GM10248 (cell line): ENCODE measurements around the gene RANBP17.

Experiments
- CTCF ChIA-PET: fragments of 300-600 bp; sonication (Branson Sonifier 250); formaldehyde crosslinking; extraction: SDS; loops from one replicate; lab custom pipeline; 2021; ENCODE audit warnings: antibody characterized with exemption; lab: Yijun Ruan, JAX
- POLR2A ChIA-PET: fragments of 350-650 bp; sonication (Branson Sonifier 250); formaldehyde crosslinking; extraction: SDS; loops from one replicate; lab custom pipeline; 2020; ENCODE audit warnings: antibody characterized with exemption; lab: Yijun Ruan, JAX
- DNase-seq: peaks from one replicate; pipeline ENCODE4 v3.0.0; 2012; ENCODE audit errors: extremely low spot score
- TF ChIP-seq, protein P1 (sequence below): IDR thresholded peaks from 2 replicates; pipeline ENCODE4 v1.5.1; 2012; ENCODE audit warnings: mild to moderate bottlenecking, low read depth; ENCODE audit errors: extremely low read depth, missing control alignments, control extremely low read depth

The RANBP17 gene

GRCh38 chr5:170892196-170892595, 30.4 kb downstream of the RANBP17 start:
- ChIA-PET CTCF (no interaction called here), POLR2A (no interaction called here)
- TF ChIP-seq, protein P1, sequence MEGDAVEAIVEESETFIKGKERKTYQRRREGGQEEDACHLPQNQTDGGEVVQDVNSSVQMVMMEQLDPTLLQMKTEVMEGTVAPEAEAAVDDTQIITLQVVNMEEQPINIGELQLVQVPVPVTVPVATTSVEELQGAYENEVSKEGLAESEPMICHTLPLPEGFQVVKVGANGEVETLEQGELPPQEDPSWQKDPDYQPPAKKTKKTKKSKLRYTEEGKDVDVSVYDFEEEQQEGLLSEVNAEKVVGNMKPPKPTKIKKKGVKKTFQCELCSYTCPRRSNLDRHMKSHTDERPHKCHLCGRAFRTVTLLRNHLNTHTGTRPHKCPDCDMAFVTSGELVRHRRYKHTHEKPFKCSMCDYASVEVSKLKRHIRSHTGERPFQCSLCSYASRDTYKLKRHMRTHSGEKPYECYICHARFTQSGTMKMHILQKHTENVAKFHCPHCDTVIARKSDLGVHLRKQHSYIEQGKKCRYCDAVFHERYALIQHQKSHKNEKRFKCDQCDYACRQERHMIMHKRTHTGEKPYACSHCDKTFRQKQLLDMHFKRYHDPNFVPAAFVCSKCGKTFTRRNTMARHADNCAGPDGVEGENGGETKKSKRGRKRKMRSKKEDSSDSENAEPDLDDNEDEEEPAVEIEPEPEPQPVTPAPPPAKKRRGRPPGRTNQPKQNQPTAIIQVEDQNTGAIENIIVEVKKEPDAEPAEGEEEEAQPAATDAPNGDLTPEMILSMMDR, result no peak
- no peak for DNase-seq

- TF ChIP-seq, protein P1, result no peak
- CTCF ChIA-PET, result no interaction called here
- POLR2A ChIA-PET, result no interaction called here
These were observed 32.8 kb downstream of the RANBP17 start for GRCh38 chr5:170894665-170895064.

GRCh38 chr5:170896779-170897178, 35.0 kb downstream of the RANBP17 start:
- ChIA-PET CTCF (no interaction called here), POLR2A (no interaction called here)
- TF ChIP-seq, protein P1, result peak; percentile 25
- peak; percentile 18 for DNase-seq

More at GRCh38 chr5:170894665-170895064, 32.8 kb downstream of the RANBP17 start:
- no peak for DNase-seq

DNA sequence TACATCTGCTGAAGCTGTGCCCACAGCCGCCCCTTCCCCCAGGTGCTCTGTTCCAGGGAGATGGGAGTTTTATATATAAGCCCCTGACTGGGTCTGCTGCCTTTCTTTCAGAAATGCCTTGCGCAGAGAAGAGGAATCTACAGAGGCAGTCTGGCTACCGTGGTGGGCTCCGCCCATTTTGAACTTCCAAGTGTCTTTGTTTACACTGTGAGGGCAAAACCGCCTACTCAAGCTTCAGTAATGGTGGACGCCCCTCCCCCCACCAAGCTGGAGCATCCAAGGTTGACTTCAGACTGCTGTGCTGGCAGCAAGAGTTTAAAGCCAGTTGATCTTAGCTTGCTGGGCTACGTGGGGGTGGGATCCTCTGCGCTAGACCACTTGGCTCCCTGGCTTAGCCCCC, 41.3 kb downstream of the RANBP17 start:
- ChIA-PET CTCF (interaction anchor here (1.3 to 1.4 kb wide), 2 partner anchors 13 to 42 kb away, joined by 3 to 4 read pairs; no protein-coding TSS in a partner anchor), POLR2A (no interaction called here)
- DNase-seq, result no peak
- TF ChIP-seq, protein P1, result no peak

DNA sequence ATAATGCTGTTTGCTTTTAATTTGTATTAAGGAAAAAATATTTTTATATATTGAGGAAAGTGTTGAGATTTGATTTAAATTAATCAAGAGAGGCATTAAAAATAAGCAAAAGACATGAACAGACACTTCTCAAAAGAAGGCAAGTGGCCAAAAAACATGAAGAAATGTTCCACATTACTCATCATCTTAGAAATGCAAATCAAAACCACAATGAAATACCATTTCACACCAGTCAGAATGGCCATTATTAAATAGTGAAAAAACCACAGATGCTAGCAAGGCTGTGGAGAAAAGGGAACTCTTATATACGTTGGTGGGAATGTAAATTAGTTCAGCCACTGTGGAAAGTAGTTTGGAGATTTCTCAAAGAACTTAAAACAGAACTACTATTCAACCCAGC, 45.9 kb downstream of the RANBP17 start:
- no peak for DNase-seq
- POLR2A ChIA-PET, result no interaction called here
- CTCF ChIA-PET, result no interaction called here
- TF ChIP-seq, protein P1, result no peak

DNA sequence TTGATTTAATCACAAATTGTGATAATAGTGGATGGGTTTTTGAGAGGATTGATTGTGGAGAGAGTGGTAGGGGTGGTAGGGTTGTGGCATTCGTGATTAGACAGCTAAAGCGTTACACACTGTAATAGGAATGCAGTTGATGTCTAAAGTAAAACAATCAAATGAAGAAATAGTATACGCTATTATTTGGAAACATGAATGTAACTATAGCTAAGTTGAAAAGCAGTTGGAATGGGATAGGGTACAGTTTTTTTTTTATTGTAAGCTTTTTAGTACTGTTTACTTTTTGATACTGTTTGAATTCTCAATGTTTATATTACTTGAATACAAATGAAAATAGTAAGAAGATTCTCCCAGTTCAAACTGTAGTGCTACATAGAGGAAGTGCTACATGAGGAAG, 51.8 kb downstream of the RANBP17 start:
- ChIA-PET POLR2A (no interaction called here), CTCF (no interaction called here)
- DNase-seq, result no peak
- TF ChIP-seq, protein P1, result no peak
